Heart left ventricle (tissue), 13 donors: Measurements from ENCODE around the gene FLACC1.

ENCODE experiments used
- POLR2A ChIP-seq, 2 donors: fragments of 450-650 bp; IDR thresholded peaks; one replicate each; pipeline ENCODE4 v1.6.1; 2017; ENCODE audit warnings: antibody characterized with exemption in 2 of 2, mild to moderate bottlenecking in 2 of 2, moderate library complexity in 2 of 2
- TF ChIP-seq, protein P1 (sequence below), 12 donors: fragments of 200-600 bp; sonication (generic) in 4 of 12; IDR thresholded peaks; one replicate each; pipeline versions ENCODE4 v1.5.0 to v1.8.0; 2018 to 2022; ENCODE audit warnings: antibody characterized with exemption in 12 of 12, mild to moderate bottlenecking in 5 of 12
- donor health status: ischemic (EF 13 %, LVEDD 7.1; RV severe dilation, severe dysfunction).
- donor health status: DM: no; HTN: yes; CAD: no.
- donor health status: DM: no; HTN: no; CAD: no.
- donor health status: ischemic (EF 25% LVEDD 6.9; RV normal size, moderate dysfunction).
- donor health status: ischemic (EF 25% LVEDD 5.7; RV mildly dilated, moderate dysfunction).
- donor health status: ischemic (EF 35%, LVEDD 5.7; RV mildly dilated, moderate dysfunction).
- donor health status: nonischemic (EF 11% LVEDD 7.7; RV severe dilation, severe dysfunction).
- donor health status: DM: yes; HTN: yes; CAD: no.
- donor health status: PGD.
- donor health status: ischemic (EF 29% LVEDD 5.4; RV normal size, mild dysfunction).
- donor health status: nonischemic (EF 23%, LVEDD 6.1; RV moderate dilation, normal function).

DNA sequence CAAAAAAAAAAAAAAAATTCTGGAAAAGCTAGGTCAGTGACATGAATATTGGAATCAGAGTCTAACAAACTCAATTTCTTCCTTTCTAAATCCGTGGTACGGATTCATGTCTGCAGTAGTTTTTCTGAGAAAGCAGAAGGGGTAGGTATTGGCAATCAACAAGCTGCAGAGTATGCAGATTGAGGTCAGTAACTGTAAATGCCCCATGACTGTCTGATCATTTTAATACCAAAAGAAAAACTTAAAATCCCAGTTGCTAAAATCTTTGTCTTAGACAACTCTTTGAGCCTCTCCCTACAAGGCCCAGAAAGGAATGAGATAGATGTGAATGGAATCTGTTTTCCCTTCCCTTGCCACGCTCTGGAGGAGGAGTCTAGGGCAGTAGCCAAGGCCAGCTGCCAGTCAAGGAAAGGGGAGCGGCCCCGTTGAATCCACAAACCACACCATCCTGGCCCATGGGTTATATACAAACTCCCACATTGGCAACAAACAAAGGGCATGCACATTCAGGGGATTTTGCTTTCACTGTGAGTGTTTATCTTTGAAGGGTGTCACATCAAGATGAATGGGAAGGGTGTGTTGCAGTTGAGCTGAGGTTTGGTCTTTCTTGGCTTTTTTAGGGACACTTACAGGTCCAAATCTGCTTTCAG lies 102.9 kb downstream of the FLACC1 start:
- TF ChIP-seq, protein P1, sequence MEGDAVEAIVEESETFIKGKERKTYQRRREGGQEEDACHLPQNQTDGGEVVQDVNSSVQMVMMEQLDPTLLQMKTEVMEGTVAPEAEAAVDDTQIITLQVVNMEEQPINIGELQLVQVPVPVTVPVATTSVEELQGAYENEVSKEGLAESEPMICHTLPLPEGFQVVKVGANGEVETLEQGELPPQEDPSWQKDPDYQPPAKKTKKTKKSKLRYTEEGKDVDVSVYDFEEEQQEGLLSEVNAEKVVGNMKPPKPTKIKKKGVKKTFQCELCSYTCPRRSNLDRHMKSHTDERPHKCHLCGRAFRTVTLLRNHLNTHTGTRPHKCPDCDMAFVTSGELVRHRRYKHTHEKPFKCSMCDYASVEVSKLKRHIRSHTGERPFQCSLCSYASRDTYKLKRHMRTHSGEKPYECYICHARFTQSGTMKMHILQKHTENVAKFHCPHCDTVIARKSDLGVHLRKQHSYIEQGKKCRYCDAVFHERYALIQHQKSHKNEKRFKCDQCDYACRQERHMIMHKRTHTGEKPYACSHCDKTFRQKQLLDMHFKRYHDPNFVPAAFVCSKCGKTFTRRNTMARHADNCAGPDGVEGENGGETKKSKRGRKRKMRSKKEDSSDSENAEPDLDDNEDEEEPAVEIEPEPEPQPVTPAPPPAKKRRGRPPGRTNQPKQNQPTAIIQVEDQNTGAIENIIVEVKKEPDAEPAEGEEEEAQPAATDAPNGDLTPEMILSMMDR (IDR thresholded peaks at IDR 0.05), result no peak
- TF ChIP-seq POLR2A (IDR thresholded peaks at IDR 0.05), result no peak
